Measurements from ENCODE around the gene SRSF4.

DNA sequence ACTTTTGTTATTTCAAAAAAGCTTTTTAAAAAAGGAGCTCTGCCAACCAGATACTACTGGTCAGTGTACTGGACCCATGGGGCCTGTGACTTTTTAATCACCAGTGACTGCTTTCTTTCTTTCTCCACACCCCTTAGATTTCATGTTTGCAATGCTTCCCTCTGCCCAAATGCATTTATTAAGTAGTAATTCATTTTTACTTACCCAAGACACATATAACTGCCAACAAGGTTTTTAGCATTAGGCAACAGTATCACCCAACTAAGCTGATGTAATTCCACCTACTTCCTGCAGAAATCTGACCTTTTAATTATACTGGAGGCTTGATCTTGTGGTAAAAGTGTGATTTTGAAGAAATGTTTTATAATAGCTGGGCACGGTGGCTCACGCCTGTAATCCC lies 36.5 kb upstream of the SRSF4 start:
- TF ChIP-seq, protein P1, sequence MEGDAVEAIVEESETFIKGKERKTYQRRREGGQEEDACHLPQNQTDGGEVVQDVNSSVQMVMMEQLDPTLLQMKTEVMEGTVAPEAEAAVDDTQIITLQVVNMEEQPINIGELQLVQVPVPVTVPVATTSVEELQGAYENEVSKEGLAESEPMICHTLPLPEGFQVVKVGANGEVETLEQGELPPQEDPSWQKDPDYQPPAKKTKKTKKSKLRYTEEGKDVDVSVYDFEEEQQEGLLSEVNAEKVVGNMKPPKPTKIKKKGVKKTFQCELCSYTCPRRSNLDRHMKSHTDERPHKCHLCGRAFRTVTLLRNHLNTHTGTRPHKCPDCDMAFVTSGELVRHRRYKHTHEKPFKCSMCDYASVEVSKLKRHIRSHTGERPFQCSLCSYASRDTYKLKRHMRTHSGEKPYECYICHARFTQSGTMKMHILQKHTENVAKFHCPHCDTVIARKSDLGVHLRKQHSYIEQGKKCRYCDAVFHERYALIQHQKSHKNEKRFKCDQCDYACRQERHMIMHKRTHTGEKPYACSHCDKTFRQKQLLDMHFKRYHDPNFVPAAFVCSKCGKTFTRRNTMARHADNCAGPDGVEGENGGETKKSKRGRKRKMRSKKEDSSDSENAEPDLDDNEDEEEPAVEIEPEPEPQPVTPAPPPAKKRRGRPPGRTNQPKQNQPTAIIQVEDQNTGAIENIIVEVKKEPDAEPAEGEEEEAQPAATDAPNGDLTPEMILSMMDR (conservative IDR thresholded peaks at IDR 0.05 in 1 of 2, IDR thresholded peaks at IDR 0.05 in 1 of 2; ENCODE audit: low read depth in 1 of 2, low read length in 2 of 2) = no peak
- no peak for TF ChIP-seq EZH2 (IDR thresholded peaks at IDR 0.05; ENCODE audit: low read length, missing control alignments)

All from fibroblast of lung (primary cell).